Effector CD8-positive, alpha-beta T cell (primary cell): ENCODE data around the gene ITIH2.
"Not testable (repeated sequence)": the region's sequence is repeated elsewhere in the genome, so short reads cannot be mapped to it uniquely, and the experiment has no call there.

Experiments
- DNase-seq: peaks from one replicate; lab custom pipeline; 2025; lab: John Stamatoyannopoulos, UW
- total RNA-seq, 4 experiments: gene quantifications; one replicate each; lab custom pipeline; 2026; lab: John Stamatoyannopoulos, UW

ITIH2 gene, protein sequence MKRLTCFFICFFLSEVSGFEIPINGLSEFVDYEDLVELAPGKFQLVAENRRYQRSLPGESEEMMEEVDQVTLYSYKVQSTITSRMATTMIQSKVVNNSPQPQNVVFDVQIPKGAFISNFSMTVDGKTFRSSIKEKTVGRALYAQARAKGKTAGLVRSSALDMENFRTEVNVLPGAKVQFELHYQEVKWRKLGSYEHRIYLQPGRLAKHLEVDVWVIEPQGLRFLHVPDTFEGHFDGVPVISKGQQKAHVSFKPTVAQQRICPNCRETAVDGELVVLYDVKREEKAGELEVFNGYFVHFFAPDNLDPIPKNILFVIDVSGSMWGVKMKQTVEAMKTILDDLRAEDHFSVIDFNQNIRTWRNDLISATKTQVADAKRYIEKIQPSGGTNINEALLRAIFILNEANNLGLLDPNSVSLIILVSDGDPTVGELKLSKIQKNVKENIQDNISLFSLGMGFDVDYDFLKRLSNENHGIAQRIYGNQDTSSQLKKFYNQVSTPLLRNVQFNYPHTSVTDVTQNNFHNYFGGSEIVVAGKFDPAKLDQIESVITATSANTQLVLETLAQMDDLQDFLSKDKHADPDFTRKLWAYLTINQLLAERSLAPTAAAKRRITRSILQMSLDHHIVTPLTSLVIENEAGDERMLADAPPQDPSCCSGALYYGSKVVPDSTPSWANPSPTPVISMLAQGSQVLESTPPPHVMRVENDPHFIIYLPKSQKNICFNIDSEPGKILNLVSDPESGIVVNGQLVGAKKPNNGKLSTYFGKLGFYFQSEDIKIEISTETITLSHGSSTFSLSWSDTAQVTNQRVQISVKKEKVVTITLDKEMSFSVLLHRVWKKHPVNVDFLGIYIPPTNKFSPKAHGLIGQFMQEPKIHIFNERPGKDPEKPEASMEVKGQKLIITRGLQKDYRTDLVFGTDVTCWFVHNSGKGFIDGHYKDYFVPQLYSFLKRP
- 0 reads per million in 4 experiments for total RNA-seq

- DNase-seq = no peak
These were observed at the start of gene ITIH2 for GRCh38 chr10:7703140-7703539. TSS of gene ITIH2 (plus strand) at chr10:7703316. CDS start at chr10:7703435, 119 bp downstream.

DNA sequence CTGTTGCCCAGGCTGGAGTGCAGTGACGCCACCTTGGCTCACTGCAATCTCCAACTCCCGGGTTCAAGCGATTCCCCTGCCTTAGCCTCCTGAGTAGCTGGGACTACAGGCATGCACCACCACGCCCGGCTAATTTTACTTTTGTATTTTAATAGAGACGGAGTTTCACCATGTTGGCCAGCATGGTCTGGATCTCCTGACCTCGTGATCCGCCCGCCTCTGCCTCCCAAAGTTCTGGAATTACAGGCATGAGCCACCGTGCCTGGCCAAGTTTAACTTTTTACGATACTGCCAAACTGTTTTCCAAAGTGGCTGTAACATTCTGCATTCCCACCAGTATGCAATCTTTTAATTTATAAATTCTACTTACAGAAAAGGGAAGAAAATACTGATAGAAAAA lies 46.0 kb upstream of the ITIH2 start:
- not testable (repeated sequence) for DNase-seq

- DNase-seq = no peak
These were observed 45.6 kb upstream of the ITIH2 start for GRCh38 chr10:7657552-7657951.

DNA sequence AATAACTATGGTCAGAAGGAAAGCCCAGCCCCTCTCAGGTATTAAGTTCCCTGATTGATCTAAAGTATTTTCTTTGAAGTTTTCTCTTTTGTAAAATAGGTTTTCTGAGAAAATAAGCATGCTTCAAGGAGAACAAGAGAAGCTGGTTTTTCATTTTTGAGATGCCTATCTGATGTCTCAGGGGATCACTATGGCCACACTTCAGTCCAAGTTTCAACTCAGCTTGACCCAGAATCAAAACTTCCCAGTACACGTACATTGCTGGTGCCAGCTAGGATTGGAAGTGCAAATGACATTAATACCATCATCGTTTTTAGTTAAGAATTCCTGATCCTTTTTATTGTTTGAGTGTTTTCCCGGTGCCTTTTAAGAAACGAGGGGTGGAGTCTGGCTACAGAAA lies 43.6 kb upstream of the ITIH2 start:
- no peak for DNase-seq

DNA sequence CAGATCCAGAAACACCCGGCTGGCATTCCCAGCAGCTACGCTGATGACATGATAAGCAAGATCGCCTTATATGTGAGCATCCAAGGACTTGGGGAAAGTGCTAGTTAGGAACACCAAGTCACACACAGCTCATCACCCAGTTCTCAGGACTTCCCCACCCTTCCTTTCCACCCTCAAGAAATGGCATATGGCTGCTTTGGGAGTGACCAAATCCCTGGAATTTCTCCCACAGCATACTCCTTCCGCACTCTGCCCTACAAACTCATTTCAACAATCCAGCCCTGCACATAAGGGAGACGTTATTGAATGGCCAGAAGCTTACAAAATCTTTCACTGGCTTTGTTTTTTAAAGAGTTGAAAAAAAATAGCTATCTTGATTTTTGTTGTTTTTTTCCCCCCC lies 40.6 kb upstream of the ITIH2 start:
- DNase-seq = no peak

DNA sequence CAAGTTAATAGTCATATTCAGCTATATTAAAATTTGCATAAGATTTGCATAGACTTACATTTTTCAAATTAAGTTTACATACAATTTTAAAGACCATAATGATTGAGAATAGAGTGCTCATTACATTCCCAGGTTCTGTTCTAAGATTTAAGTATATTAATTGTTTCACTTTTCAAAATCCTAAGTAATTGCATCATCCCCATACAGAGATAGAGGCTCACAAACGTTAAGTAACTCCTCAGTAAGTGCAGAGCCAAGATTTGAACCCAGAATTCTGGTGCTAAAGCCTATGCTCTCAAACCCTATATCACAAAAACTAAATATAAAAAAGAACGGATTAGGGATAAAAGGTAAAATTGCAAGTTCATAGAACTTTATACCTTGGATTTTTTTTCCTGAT lies 38.4 kb upstream of the ITIH2 start:
- DNase-seq = no peak

GRCh38 chr10:7665767-7666166 lies 37.3 kb upstream of the ITIH2 start:
- no peak for DNase-seq

- no peak for DNase-seq
These were observed 36.7 kb upstream of the ITIH2 start, which contains the start of gene ITIH5 for GRCh38 chr10:7666253-7667023. TSS of gene ITIH5 (minus strand) at chr10:7666966. CDS start at chr10:7666892, 74 bp downstream.

DNA sequence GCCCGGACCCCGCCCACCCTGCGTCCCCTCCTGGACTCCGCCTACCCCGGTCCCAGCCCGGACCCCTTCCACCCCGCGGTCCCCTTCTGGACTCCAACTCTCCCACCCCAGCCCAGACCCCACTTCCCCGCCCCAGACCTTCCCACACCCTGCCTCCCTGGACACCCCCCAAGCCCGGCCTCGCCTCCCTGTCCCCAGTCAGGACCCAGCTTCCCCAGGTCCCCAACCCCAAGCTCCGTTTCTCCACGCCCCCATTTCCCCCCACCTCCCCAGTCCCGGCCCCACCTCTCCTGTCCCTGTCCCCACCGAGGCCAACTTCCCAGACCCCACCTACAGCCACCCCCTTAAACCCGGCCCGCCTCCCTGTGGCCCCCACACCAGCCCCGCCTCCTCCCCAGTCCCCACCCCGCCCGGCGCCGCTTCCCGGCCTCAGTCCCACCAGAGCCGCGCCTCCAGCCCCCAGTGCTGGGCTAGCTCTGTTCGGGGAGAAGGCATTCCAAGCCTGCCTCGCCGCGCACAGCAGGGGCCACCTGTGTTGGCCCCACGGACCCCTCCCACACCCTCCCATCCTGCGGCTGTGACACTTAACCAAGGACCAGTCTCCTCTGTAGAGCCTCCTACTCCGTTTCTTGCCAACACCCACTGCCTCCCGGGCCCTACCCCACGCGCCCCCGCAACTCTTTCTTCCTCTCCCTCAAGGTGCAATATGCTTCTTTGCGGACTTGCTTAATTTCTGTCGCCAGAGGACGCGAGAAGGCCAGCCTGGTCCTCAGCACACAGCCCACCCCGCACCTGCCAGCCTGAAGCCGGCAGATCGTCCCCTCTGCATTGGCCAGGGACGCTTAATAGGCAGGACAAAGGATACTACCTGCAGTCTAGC lies 35.6 kb upstream of the ITIH2 start:
- no peak for DNase-seq

GRCh38 chr10:7670157-7670556 lies 33.0 kb upstream of the ITIH2 start:
- DNase-seq = no peak

GRCh38 chr10:7672341-7673134 lies 30.6 kb upstream of the ITIH2 start:
- no peak for DNase-seq

- no peak for DNase-seq
These were observed 23.9 kb upstream of the ITIH2 start for GRCh38 chr10:7679256-7679655.

DNA sequence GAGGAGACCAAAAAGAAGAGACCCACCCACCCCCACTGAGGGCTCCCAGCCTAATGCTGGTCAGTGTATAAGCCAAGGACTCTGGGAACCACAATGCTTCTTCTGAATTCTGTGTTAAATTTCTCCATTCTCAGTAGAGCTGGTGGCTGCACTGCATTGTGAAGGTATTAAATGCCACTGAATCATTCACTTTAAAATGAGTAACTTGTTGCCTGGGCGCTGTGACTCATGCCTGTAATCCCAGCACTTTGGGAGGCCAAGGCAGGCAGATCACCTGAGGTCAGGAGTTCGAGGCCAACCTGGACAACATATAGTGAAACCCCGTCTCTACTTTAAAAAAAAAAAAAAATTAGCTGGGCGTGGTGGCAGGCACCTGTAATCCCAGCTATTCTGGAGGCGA lies 23.0 kb upstream of the ITIH2 start:
- DNase-seq = not testable (repeated sequence)

- no peak for DNase-seq
These were observed 16.6 kb upstream of the ITIH2 start for GRCh38 chr10:7686351-7687171.

DNA sequence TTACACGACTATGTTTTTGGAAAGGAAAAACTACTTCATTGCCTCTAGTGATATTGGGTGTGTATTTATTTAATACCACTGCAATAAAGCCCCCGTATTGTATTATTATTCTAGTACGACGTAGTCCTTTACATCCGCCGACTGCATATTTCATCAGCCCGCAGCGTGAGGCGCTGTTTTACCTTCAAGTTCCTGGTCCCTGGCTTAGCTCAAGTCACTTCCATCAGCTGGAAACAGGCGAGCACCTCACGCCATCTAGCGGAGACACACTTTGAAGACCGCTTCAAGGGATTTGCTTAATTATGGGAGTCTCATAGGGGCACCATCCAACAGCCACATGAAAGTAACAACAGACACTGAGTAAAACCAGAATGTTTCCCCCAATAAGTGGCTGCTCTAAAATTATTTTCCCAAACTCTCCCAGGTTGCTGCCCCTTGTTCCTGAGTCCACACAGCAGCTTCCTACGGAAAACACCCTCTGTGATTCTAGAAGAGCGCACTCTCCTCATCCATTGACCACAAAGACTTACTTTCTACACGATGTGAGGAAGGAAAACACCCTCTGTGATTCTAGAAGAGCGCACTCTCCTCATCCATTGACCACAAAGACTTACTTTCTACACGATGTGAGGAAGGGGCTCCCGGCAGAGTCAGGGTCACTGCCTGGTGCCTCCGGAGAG lies 15.7 kb upstream of the ITIH2 start:
- peak; percentile 57 for DNase-seq

GRCh38 chr10:7689591-7689990 lies 13.5 kb upstream of the ITIH2 start:
- no peak for DNase-seq

DNA sequence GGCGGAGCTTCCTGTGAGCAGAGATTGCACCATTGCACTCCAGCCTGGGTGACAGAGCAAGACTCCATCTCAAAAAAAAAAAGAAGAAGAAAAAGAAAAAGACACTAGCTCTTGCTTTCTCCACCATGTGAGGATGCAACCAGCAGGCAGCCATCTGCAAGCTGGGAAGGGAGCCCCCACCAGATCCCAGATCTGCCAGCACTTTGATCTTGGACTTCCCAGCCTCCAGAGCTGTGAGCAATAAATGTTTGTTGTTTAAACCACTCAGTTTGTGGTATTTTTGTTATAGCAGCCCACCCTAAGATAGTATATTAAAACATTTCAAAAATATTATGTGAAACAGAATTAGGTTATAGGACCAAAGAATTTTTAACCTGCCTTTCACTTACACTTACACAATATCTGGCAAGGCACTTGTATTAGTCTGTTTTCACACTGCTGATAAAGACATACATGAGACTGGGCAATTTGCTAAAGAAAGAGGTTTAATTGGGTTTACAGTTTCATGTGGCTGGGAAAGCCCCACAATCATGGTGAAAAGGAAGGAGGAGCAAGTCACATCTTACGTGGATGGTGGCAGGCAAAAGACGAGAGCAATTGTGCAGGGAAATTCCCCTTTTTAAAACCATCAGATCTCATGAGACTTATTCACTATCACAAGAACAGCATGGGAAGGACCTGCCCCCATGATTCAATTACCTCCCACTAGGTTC lies 12.1 kb upstream of the ITIH2 start:
- not testable (repeated sequence) for DNase-seq

DNA sequence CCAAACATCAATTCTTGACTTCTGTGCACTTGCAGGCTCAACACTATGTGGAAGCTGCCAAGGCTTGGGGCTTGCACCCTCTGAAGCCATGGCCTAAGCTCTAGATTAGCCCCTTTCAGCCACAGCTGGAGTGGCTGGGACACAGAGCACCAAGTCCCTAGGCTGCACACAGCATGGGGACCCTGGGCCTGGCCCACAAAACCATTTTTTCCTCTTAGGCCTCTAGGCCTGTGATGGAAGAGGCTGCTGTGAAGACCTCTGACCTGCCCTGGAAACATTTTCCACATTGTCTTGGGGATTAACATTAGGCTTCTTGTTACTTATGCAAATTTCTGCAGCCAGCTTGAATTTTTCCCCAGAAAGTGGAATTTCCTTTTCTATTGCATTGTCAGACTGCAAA lies 10.7 kb upstream of the ITIH2 start:
- DNase-seq = not testable (repeated sequence)
